GM12892 (cell line): ENCODE data around the gene MAGEC3.

Source experiments
- POLR2A ChIP-seq: IDR thresholded peaks from 2 replicates; pipeline ENCODE4 v1.6.1; 2011; ENCODE audit warnings: low read depth, low read length, control low read depth
- POLR2AphosphoS5 ChIP-seq: IDR thresholded peaks from 2 replicates; pipeline ENCODE4 v1.6.1; 2011; ENCODE audit warnings: low read depth, low read length, control low read depth

DNA sequence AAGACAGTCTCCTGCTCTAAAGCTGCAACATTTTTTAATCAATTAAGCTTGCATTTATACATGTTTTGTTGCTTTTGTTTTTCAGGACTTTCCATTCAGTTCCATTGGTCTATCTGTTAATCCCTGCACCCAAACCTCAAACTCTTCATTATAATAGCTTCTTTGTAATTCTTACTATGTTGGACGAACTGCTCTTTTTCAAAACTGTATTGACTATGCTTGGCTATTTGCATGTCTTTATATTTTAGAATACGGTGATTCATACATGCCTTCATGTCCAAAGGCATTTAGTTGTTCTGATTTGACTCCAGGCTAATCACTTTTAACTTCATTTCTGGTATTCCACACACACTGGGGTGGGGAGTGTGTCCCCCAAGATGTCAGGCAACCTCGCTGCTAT lies 79.7 kb downstream of the MAGEC3 start:
- TF ChIP-seq POLR2AphosphoS5: no peak
- TF ChIP-seq POLR2A: no peak
